IPS-15b (cell line): ENCODE results near the gene NRP1.

Experiments used
- H3K27me3 ChIP-seq: one replicate; pipeline ENCODE4 v1.6.1; 2013; ENCODE audit warnings: low read length; ENCODE audit not compliant: control insufficient read depth, insufficient read depth
- H3K36me3 ChIP-seq: one replicate; pipeline ENCODE4 v1.6.1; 2013; ENCODE audit warnings: low read length; ENCODE audit not compliant: control insufficient read depth, insufficient read depth
- H3K4me1 ChIP-seq: one replicate; pipeline ENCODE4 v1.6.1; 2013; ENCODE audit warnings: mild to moderate bottlenecking, low read length; ENCODE audit not compliant: control insufficient read depth, insufficient read depth
- H3K4me3 ChIP-seq: one replicate; pipeline ENCODE4 v1.5.1; 2013; ENCODE audit warnings: low read depth, low read length
- H3K9ac ChIP-seq: one replicate; pipeline ENCODE4 v1.6.1; 2013; ENCODE audit warnings: low read depth, mild to moderate bottlenecking, low read length
- H3K9me3 ChIP-seq: one replicate; pipeline ENCODE4 v1.6.1; 2013; ENCODE audit warnings: mild to moderate bottlenecking, low read length; ENCODE audit not compliant: control insufficient read depth, insufficient read depth

NRP1 gene

DNA sequence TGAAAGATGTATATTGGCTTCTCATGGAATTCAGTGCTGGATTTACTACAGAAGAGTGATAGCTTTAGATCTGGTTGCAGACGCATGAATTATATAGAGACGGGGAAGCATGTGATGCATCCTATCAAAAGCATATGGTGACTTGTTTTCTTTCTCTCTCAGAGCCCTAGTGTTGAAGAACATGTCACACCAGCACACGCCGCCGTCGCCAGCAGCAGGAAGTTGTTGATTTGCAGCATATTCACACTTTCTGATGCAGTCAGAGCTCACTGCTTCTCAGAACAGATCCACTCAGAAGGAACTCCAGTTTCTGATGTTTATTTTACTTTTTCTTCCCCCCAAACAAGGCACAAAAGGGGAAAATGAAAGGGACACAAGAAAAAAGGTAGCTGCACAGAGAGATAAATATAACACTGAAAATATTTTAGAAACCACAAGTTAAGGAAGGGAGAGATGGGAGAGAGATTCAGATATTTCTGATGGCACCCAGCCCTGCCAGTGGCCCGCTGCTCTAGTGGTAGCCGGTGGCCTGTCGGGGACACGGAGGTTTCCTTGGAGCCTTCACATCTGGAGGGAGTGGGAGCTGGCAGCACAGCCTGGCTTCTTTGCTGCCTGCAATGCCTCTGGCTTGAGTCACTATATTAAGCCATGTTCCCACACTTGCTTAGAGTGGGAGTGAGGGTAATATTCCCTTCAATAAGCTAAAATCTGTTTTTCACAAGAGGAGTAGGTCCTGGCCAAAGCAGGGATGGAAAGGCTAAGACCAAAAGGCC lies 123.2 kb downstream of the NRP1 start:
- no peak overlapping the region for H3K4me3 ChIP-seq
- H3K4me1 ChIP-seq, result no peaks in the 10 kb centered on the region
- no peaks in the 10 kb centered on the region for H3K36me3 ChIP-seq
- H3K9me3 ChIP-seq, result no peaks in the 10 kb centered on the region
- no peaks in the 10 kb centered on the region for H3K27me3 ChIP-seq
- H3K9ac ChIP-seq, result no peak overlapping the region

DNA sequence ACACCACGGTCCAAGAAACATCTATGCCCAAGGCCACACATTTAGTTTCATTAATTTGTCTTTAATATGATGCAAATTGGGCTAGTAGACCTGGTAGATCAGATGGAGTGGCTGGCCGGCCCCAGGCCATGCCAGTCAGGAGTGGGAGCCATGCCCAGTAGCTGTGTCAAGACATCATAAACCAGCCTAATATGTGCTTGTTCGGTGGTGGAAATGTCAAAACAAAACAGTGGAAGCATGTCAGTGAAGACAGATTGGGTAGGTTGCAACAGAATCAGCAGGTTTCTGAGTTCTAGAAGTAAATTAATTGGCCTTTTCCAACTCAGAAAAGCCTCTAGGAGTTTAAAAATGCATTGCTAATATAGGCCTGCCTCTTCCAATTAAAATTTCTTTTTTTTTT lies 124.7 kb downstream of the NRP1 start:
- no peaks in the 10 kb centered on the region for H3K4me1 ChIP-seq
- no peak overlapping the region for H3K9ac ChIP-seq
- H3K36me3 ChIP-seq, result no peaks in the 10 kb centered on the region
- H3K4me3 ChIP-seq, result no peak overlapping the region
- H3K9me3 ChIP-seq, result no peaks in the 10 kb centered on the region
- no peaks in the 10 kb centered on the region for H3K27me3 ChIP-seq

DNA sequence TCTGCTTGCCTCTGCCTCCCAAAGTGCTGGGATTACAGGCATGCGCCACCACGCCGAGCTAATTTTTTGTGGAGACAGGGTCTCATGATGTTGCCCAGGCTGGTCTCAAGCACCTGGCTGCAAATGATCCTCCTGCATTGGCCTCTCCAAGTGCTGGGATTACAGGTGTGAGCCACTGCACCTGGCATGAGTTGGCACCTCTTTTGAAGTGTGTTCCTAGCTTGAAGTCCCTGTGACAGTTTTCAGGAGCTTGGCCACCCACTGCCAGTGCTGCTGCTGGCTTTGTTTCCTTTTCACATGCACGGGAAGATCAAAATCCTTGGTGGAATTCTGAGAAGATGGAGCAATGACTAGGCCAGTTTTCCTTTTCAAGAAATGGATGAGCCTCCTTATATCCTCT lies 126.3 kb downstream of the NRP1 start:
- H3K9ac ChIP-seq, result no peak overlapping the region
- H3K9me3 ChIP-seq, result no peaks in the 10 kb centered on the region
- H3K27me3 ChIP-seq, result no peaks in the 10 kb centered on the region
- no peak overlapping the region for H3K4me3 ChIP-seq
- peaks cover 2% of the 10 kb centered on the region for H3K4me1 ChIP-seq
- no peaks in the 10 kb centered on the region for H3K36me3 ChIP-seq

DNA sequence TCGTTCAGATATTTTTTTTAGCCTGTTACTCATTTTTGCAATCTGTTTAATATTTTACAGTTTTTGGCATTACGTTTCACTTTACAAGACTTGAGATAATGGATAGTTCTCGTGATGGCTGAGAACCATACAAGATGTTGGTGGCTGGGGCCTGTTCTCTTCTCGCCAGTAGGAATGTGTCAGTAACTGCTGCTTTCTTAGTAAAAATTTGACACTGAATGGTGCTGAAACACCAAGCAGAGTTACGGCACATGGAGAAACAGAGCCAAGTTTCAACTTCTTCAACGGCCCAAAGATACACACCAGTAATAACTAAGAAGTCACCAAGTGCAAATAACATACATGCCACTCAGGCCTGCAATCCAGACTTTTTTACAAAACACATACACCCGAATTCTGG lies 130.4 kb downstream of the NRP1 start:
- Histone ChIP-seq H3K4me3 (no peak overlapping the region), H3K9ac (no peak overlapping the region), H3K36me3 (no peaks in the 10 kb centered on the region), H3K4me1 (peaks cover 2% of the 10 kb centered on the region), H3K9me3 (no peaks in the 10 kb centered on the region), H3K27me3 (no peaks in the 10 kb centered on the region)

DNA sequence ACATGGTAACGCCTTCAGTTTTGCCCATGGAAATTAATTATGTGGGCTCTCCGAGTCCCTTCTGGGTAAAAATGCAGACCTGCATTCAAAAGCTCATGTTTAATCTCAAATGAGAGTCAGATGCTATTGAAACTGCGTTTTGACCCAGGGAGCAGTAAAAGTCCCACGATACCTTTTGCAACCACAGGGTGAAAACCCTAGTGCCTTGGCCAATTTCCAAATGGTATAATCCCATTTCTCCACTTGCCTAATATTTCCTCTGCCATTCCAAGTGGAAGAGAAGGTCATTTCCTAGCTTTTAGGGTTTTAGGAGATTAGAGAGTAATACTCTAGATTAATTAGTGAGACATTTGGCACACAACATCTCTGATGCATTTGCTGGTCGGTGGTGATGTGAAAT lies 132.5 kb downstream of the NRP1 start:
- H3K9me3 ChIP-seq, result no peaks in the 10 kb centered on the region
- peaks cover 2% of the 10 kb centered on the region for H3K4me1 ChIP-seq
- H3K9ac ChIP-seq, result no peak overlapping the region
- H3K36me3 ChIP-seq, result no peaks in the 10 kb centered on the region
- no peaks in the 10 kb centered on the region for H3K27me3 ChIP-seq
- H3K4me3 ChIP-seq, result no peak overlapping the region

DNA sequence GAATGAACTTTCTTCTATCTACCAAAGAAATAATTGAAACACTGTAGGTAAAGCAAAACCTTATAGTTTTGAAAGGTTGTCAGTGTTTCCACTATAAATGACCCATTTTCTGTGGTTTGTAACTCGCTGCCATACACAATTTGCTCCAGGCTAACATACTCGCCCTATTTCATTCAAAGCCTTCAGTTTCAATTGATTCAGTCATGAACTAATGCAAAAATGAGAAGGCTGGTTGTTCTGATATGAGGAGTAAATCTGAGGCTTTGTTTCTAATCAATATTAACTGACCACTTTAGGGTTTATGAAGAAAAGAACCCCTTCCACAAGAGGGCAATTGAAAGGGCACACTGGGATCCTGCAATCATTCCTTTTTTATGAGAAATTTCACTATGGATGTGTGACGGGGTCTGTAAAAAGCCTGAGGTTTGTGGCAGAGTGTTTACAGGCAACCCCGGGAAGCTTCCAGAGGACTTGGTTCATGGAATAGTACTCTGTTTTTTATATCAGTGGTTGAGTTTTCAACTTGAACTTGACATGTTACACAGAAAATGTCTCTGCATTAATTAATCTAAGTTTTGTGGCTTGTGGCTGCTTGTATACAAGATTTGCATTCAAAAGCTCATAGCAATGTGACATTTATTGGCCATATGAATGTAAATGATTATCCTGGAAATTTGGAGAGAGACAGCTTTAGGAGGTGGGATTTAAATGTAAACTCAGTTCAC lies 133.2 kb downstream of the NRP1 start:
- Histone ChIP-seq H3K36me3 (no peaks in the 10 kb centered on the region), H3K9ac (no peak overlapping the region), H3K27me3 (no peaks in the 10 kb centered on the region), H3K4me1 (peaks cover 2% of the 10 kb centered on the region), H3K9me3 (no peaks in the 10 kb centered on the region), H3K4me3 (no peak overlapping the region)

DNA sequence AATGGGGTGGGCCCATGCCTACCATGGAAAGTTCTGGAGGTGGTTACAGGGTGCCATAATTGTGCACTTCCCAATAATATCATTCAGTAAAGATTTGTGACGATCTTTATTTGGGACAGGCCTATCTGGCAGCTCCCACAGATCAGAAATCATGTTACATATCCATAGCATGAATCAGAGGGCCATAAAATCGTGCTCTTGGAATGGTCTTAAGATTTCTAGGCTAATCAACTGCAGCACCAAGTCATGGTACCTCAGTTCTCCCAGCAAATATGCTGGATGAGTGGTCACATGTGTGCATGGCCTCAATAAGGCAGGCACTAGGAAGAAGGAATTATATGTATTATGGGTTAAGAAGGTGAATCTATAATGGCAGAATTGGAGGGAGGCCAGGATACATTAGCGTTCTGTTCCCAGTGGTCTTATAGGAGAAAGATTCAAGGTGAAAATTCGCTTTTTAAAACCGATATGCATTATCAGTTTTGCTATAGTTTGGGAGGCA lies 134.7 kb downstream of the NRP1 start:
- peaks cover 2% of the 10 kb centered on the region for H3K4me1 ChIP-seq
- no peaks in the 10 kb centered on the region for H3K27me3 ChIP-seq
- no peaks in the 10 kb centered on the region for H3K9me3 ChIP-seq
- H3K36me3 ChIP-seq, result no peaks in the 10 kb centered on the region
- no peak overlapping the region for H3K9ac ChIP-seq
- H3K4me3 ChIP-seq, result no peak overlapping the region

DNA sequence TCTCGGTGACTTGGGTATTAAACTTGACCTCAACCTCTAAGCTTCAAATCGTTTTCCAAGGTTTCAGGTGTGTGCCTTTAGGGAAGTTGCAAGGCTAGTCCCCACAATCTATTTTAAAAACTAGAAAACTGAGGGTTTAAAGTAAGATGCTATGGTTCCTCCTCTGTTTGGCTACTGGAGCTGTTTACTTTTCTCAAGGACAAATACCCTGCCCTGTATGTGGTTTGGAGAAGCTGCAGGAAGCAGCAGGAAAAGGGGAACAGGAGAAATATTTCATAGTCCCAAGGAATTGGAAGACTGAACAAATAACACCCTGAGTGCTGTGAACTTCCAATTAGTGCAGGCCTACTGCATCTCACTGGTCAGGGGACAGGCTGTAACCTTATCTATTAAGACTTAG lies 135.9 kb downstream of the NRP1 start:
- no peak overlapping the region for H3K4me3 ChIP-seq
- no peaks in the 10 kb centered on the region for H3K9me3 ChIP-seq
- no peaks in the 10 kb centered on the region for H3K27me3 ChIP-seq
- no peaks in the 10 kb centered on the region for H3K4me1 ChIP-seq
- no peaks in the 10 kb centered on the region for H3K36me3 ChIP-seq
- no peak overlapping the region for H3K9ac ChIP-seq

DNA sequence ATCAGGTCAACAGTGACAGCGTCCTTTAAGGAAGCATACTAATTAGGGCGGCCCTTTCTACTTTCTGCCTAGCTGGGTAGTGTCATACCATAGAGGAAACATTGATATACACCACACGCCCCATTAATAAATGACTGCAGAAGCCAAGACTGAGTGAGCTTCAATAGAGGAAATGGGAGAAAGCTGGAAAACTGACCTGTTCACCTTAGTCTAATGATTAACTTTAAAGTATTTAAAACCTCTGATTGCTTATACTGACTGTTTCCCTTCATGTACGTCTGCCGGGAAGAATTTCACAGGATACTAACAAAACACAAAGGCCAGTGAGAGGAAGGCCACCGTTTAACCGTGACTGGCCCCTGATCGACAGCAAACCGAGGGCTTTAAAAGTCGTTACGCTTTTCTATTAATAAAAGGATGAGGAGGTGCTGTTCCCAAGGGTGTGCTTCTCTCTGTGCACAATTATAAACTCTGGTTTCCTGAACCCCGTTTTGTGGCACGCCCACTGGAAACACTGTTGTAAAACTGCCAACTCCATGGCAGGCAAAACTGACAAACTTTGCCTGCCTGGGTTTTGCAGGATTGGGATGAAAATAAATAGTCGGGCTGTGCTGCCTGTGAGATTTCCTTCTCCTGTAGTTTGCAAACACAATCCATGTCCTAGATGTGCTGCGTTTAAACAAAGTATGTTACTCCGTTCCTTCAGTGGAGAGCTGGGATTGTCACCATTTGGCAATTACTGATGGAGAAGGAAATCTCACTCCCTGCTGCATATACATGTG lies 137.6 kb downstream of the NRP1 start:
- Histone ChIP-seq H3K4me3 (no peak overlapping the region), H3K27me3 (no peaks in the 10 kb centered on the region), H3K4me1 (no peaks in the 10 kb centered on the region), H3K9ac (no peak overlapping the region), H3K9me3 (no peaks in the 10 kb centered on the region), H3K36me3 (no peaks in the 10 kb centered on the region)

DNA sequence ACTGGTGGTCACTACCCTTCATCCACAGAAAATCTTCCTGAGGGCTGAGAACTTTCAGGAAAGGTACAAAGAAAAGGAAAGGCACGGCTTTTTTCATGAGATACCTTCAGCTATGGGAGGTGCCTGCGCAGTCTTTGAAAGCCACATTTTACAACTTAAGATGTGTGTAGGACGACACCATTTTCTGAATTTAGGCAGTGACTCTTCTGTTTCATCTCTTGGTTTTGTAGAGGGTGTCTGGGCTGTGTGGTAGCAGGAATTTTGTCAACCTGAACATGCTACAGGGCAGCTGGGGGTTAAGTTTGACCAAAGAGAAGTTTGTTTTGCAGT lies 138.1 kb downstream of the NRP1 start:
- no peak overlapping the region for H3K9ac ChIP-seq
- H3K36me3 ChIP-seq, result no peaks in the 10 kb centered on the region
- no peak overlapping the region for H3K4me3 ChIP-seq
- no peaks in the 10 kb centered on the region for H3K27me3 ChIP-seq
- H3K9me3 ChIP-seq, result no peaks in the 10 kb centered on the region
- H3K4me1 ChIP-seq, result no peaks in the 10 kb centered on the region

DNA sequence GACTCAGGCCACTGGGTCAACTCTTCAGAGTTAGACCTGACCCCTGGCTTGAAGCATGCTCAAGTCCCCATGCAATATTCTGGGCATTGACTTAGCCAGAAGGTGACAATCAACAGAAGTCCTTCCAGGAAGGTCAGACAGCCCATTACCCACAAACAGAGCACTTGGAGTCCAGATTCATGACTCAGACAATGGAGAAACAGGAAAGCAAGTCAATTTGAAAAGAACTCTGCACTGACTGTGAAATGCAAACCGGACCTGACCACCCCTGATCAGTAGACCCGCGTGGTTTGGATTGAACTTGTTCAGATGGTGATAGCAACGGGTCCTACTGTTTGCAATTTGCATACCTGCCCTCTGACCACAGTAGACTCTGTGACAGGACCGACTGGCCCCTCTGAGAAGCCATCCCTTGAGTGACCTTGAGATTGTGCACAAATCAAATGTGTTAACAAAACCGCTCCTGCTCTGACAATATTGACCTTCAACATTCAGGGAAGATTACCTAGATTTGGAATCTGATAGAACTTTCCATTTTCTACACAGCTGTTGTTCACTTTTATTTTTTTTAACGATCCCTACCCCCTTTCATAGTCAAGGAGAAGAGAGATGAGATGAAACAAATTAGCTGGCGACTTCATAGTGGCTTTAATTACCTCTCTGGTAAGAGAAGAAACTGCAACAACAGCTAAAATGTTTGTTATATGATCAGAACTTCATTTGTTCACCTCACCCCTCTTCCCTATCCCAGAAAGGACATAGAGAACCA lies 138.7 kb downstream of the NRP1 start:
- Histone ChIP-seq H3K9me3 (no peaks in the 10 kb centered on the region), H3K36me3 (no peaks in the 10 kb centered on the region), H3K27me3 (no peaks in the 10 kb centered on the region), H3K9ac (no peak overlapping the region), H3K4me1 (no peaks in the 10 kb centered on the region), H3K4me3 (no peak overlapping the region)
